GM12872 (cell line): ENCODE results near the gene TPO.

Experiments used
- CTCF ChIP-seq: IDR thresholded peaks from 3 replicates; pipeline ENCODE4 v1.5.1; 2011; ENCODE audit warnings: low read depth, mild to moderate bottlenecking, low read length, moderate library complexity; ENCODE audit not compliant: insufficient read depth

TPO gene

GRCh38 chr2:1461507-1462390 lies 48.5 kb downstream of the TPO start:
- no peak for TF ChIP-seq CTCF

- no peak for TF ChIP-seq CTCF
These were observed 49.7 kb downstream of the TPO start for GRCh38 chr2:1462994-1463393.

- TF ChIP-seq CTCF = no peak
These were observed 59.1 kb downstream of the TPO start for GRCh38 chr2:1472350-1472749.

- no peak for TF ChIP-seq CTCF
These were observed 63.4 kb downstream of the TPO start for GRCh38 chr2:1476617-1477195.

GRCh38 chr2:1477196-1478040 lies 64.2 kb downstream of the TPO start:
- TF ChIP-seq CTCF = no peak

GRCh38 chr2:1478311-1479305 lies 65.3 kb downstream of the TPO start:
- TF ChIP-seq CTCF = no peak
